HG02610 (cell line): ENCODE measurements around the gene CACNA2D2.
"Not testable (repeated sequence)": the region's sequence is repeated elsewhere in the genome, so short reads cannot be mapped to it uniquely, and the experiment has no call there.

Source experiments
- ATAC-seq: cut with Tn5 transposase; IDR thresholded peaks from one replicate; pipeline ENCODE4 v1.9.1; 2021; ENCODE audit warnings: mild to moderate bottlenecking, moderate library complexity; ENCODE audit not compliant: unreplicated experiment

CACNA2D2 gene

GRCh38 chr3:50530001-50530970, 26.9 kb upstream of the CACNA2D2 start:
- ATAC-seq: no peak

GRCh38 chr3:50525987-50526386, 22.6 kb upstream of the CACNA2D2 start:
- ATAC-seq: no peak

GRCh38 chr3:50525191-50525910, 21.9 kb upstream of the CACNA2D2 start:
- ATAC-seq: no peak

GRCh38 chr3:50524746-50525145, 21.3 kb upstream of the CACNA2D2 start:
- ATAC-seq: no peak

GRCh38 chr3:50523279-50523811, 19.9 kb upstream of the CACNA2D2 start:
- ATAC-seq: no peak

- no peak for ATAC-seq
Observed at GRCh38 chr3:50521572-50521971, 18.1 kb upstream of the CACNA2D2 start.

DNA sequence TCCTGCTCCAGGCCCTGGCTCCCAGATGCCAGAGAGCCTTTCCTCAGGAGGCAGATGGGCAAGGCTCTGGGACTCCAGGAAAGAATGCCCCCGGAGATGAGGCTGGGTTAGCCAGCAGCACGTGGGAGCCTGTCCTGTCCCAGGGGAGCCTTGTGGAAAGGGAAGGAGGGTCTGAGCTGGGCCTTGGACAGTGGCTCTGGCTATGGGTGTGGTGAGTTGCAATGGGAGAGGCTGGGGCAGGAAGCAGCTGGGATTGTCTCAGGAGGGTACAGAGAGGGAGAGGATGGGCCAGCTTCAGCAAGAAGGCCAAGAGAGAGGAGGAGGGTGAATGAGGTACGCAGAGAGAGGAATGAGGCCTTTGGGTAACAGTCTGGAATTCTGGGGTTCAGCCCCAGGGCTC, 17.4 kb upstream of the CACNA2D2 start:
- no peak for ATAC-seq

- ATAC-seq: no peak
Observed at GRCh38 chr3:50519471-50520089, 16.1 kb upstream of the CACNA2D2 start.

DNA sequence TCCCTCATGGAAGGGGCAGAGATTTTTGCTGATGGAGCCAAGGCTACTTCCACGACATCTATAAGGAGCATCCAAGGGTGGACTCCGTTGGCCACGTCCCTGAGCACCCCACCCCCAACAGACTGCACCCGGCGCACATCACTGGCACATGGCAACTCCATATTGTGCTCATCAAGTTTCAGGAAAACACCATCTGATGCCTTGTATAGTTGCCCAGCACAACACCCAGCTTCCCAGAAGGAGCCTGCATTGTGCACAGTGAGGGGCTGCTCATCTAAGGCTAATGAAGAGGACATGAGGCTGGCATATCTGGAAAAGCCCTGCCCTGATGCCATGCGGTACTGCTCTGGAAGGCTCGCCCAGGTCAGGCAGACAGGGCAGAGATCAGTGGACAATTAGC, 15.0 kb upstream of the CACNA2D2 start:
- no peak for ATAC-seq

DNA sequence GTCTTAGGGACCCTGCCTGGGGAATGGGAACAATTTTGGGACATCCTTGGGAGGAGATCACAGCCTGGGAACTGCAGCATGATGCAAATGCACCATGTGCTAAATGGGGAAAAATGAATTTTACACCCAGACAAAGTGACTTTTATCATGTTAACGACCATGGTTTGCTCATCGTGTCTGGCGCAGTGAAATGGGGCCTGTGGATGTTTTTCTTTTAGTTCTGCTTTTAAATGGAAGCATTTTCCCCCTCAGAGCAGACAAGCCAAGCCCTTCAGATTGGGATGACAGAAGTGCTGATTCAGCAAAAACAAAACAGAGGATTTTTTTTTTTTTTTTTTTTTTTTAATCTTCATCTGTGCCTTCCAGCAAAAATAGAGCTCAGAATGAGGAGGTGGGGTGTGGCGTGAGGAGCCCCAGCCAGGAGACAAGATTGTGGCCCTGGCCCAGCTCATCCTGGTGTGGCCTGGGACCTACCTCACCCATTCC, 14.3 kb upstream of the CACNA2D2 start:
- ATAC-seq: no peak

- ATAC-seq: no peak
Observed at GRCh38 chr3:50516440-50516871, 13.0 kb upstream of the CACNA2D2 start.

- ATAC-seq: no peak
Observed at GRCh38 chr3:50515565-50516439, 12.4 kb upstream of the CACNA2D2 start.

GRCh38 chr3:50512908-50513307, 9.5 kb upstream of the CACNA2D2 start:
- ATAC-seq: not testable (repeated sequence)

DNA sequence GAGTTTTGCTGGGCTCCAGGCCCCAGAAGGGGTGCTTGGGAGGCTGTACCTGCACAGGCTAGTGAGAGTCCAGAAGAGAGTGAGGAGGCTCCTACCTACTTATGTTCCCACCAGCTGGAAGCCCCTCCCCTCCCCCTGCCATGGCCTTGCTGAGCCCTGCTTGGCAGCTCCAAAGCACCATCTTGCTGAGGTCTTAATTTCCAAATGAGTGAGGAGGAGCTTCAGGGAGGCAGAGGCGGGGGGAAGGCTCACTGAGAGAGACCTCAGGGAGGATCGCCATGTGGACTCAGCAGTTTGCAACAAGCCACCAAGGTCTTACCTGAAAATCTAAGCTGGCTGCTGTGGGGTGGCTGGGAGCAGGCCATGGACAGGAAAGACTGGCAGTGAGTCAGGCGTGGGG, 8.7 kb upstream of the CACNA2D2 start:
- ATAC-seq: no peak

DNA sequence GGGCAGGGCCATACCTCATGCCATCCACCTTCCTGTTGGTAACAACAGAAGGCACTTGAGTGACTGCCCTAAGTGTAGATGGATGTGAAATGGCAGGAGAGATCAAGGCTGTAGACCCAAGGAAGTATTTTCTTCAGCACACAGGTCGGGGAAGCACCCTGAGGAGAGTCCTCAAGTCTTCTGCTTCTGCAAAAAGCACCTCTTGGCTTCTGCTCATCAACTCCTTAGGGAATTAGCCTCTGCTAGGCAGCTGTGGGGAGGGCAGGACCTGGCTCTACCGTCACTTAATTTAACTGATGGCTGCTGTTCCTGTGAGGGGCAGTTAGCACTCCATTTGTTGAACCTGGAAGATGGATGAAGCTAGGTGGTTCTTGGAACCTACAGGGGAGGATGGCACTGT, 6.9 kb upstream of the CACNA2D2 start:
- no peak for ATAC-seq

- no peak for ATAC-seq
Observed at GRCh38 chr3:50509715-50510114, 6.3 kb upstream of the CACNA2D2 start.

DNA sequence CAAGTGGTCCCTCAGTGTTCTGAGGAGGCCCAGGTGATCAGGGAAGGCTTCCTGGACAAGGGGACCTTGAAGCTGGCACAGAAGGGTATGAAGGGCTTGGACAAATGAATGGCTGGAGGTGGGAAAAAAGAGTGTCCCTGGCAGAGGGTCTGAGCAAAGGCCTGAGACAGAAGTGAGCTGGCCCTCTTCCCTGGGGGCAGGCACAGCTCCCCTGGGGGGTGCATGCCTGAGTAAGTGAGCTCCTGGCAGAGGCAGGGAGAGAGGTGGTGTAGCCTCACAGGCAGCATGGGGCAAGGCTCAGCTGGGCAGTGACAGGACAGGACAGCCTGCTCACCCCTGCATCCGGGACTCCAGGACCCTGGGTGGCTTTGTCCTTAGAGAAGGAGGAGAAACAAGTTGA, 5.4 kb upstream of the CACNA2D2 start:
- no peak for ATAC-seq

DNA sequence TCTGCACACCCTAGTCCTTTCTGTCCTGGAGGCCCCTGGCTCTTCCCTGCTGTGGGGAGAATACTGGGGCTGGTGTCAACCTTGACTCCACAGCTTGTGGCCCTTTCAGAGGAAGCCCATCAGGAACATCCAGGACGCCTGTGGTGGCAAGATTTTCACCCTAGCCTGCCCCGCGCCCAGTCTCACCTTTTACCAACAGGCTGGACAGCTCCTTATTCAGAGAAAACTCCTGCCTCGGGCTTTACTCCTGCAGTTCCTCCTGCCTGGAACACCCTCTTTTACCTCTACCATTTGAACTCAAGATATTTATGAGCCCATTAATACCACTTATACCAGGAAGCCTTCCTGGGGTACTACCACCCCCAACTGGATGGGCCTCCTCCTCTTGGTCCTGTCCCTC, 2.7 kb upstream of the CACNA2D2 start:
- ATAC-seq: no peak

DNA sequence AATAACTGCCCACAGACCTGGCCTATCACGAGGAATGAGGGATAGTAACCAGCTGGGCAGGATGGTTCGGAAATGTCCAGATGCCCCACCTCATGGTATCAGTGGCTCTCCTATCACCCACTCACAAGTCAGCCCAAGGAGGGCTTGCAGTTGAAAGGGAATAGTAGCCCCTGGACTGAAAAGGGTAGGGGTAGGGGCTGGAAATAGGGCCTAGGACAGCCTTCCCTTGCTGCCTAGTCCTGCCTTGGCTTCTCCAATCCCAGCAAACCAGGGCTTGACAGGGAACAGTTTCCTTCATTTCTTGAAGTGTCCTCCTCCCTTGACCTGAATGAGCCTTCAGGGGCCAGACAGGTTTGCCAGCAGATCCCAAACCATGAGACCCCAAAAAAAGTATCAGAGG, 1.2 kb upstream of the CACNA2D2 start:
- ATAC-seq: no peak
